OCI-LY1 (cell line): Measurements from ENCODE around the gene ARMH2.

ENCODE experiments used
- CTCF ChIP-seq: fragments of 200-600 bp; sonication (generic), shearing (Covaris generic); IDR thresholded peaks from 2 replicates; pipeline ENCODE4 v1.5.1; 2017; ENCODE audit warnings: mild to moderate bottlenecking, antibody characterized with exemption, low read length, moderate library complexity, mixed read lengths
- EZH2 ChIP-seq: fragments of 200-600 bp; sonication (generic), shearing (Covaris generic); IDR thresholded peaks from 2 replicates; pipeline ENCODE4 v1.8.0; 2017; ENCODE audit warnings: borderline replicate concordance, mixed run types, mild to moderate bottlenecking, antibody characterized with exemption, low read length, moderate library complexity, mixed read lengths

- TF ChIP-seq CTCF (no peak), EZH2 (no peak)
These were observed 28.4 kb upstream of the ARMH2 start for GRCh38 chr6:24827162-24827561.
